Activated CD4-positive, alpha-beta T cell treated with anti-CD3 and anti-CD28 coated beads for 4 hours (primary cell): Measurements from ENCODE around the gene ANKRD13D.
A peak's percentile ranks its signal among the peaks of the same experiment; 100 is the strongest.

ENCODE experiments used
- DNase-seq, 2 donors: peaks; one replicate each; pipeline ENCODE4 v3.0.0-alpha.2; 2020

The ANKRD13D gene

GRCh38 chr11:67262731-67263675 is 26.1 kb upstream of the ANKRD13D start:
- peak; percentile 63 to 70 for DNase-seq

GRCh38 chr11:67264260-67264659 is 24.8 kb upstream of the ANKRD13D start:
- DNase-seq, result no peak

GRCh38 chr11:67264877-67265632 is 24.0 kb upstream of the ANKRD13D start:
- DNase-seq, result no peak

- DNase-seq, result peak; percentile 73 to 75
These were observed 23.3 kb upstream of the ANKRD13D start for GRCh38 chr11:67265633-67266448.

- DNase-seq, result no peak
These were observed 22.5 kb upstream of the ANKRD13D start, which contains the start of gene GRK2 for GRCh38 chr11:67266449-67267187. GRK2 (plus strand) TSS chr11:67266473; CDS start chr11:67266700, 227 bp downstream.

- no peak for DNase-seq
These were observed 21.7 kb upstream of the ANKRD13D start for GRCh38 chr11:67267188-67268080.

GRCh38 chr11:67268081-67268961 is 20.8 kb upstream of the ANKRD13D start:
- DNase-seq, result peak; percentile 46 to 53

- DNase-seq, result no peak
These were observed 20.2 kb upstream of the ANKRD13D start for GRCh38 chr11:67268962-67269268.

GRCh38 chr11:67269401-67270255 is 19.5 kb upstream of the ANKRD13D start:
- no peak for DNase-seq

GRCh38 chr11:67270256-67271204 is 18.6 kb upstream of the ANKRD13D start:
- no peak for DNase-seq

GRCh38 chr11:67271205-67271540 is 17.9 kb upstream of the ANKRD13D start:
- DNase-seq, result no peak

- peak in 1 of 2 donors; percentile 40 for DNase-seq
These were observed 17.4 kb upstream of the ANKRD13D start for GRCh38 chr11:67271541-67272284.

- no peak for DNase-seq
These were observed 16.5 kb upstream of the ANKRD13D start for GRCh38 chr11:67272327-67273259.

GRCh38 chr11:67273260-67273990 is 15.7 kb upstream of the ANKRD13D start:
- DNase-seq, result no peak
